NCI-H2107 treated with DMSO at 0.1 percent for 48 hours (cell line): Measurements from ENCODE around the gene MRPL46.

ENCODE experiments used
- DNase-seq: peaks from one replicate; lab custom pipeline; 2025; ENCODE audit not compliant: unreplicated experiment; lab: John Stamatoyannopoulos, UW

The MRPL46 gene

DNA sequence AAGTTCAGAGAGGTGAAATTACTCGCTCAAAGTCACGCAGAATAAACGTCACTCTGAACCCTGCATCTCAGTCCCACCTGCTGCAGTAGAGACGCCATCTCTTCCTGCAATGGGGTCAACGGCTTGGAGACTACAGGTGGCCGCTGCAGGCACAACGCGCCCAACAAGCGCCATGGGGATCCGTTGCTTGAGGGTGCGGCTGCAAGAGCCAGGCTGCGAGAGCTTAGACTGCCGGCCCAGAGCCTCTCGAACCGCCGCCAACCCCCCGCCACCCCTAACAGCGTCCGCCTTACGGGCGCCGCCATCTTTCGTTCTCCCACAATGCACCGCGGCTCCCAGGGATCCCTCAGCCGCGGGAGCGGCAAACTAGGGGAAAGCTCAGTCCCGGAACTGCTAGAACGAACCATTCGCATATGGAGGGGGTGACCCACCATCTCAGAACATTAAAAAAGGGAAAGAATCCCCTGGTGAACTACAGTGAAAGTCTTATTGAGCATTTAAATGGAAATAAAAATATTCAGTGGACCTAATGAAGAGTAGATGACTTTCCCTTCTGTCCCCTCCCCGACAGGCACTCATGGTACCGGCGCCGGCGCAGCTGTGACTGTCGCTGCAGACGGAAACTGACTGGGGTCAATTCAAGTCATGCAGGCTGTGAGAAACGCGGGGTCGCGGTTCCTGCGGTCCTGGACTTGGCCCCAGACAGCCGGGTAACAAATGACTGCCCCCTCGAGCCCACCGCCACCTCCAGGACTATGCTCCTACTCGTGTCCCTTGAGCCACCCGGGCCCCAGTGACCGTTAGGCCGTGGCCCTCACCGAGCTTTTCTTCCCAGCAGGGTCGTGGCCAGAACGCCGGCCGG, at the start of gene MRPL46, which contains the start of gene MRPS11:
MRPL46 (minus strand) TSS at position 316 of the 862 bp plus-strand sequence; CDS start at position 305, 11 bp downstream.
MRPS11 (plus strand) TSS at position 636 of the 862 bp plus-strand sequence; CDS start at position 646, 10 bp downstream.
- DNase-seq = peak; percentile 81

DNA sequence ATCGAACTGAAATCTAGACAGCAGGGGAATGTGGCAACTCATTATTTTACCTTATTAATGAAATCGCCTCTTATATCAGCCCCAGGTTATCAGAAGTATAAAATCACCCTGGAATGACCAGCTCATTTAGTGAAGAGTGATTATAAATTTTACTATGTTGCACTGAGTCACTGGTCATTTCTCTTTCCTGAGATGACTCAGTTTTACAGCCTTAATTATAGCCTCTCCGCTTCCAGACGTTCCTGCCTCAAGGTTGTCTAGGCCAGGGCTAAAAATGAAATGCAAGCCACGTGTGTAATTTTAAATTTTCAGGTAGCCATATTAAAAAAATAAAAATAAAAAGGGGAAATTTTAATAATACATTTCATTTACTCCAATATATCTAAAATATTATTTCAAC, 46.0 kb upstream of the MRPL46 start:
- DNase-seq = no peak

DNA sequence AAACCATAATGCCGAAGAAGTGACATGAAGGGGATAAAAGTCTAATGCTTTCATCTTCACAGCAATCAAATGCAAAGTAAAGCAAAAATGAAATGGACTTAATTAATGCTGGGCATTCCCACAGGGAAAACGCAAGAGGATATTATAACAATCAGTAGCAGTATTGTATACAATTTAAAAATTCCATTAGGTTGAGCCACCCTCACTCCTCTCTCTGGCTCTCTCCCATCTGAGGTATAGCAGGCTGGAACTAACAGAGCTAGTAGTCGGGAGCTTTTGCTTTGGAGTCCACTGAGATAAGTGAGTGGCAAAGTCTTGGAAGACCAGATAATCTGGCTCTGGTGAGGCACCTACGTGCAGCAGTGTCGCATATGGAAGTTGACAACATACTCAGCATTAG, 45.4 kb upstream of the MRPL46 start:
- DNase-seq = no peak

DNA sequence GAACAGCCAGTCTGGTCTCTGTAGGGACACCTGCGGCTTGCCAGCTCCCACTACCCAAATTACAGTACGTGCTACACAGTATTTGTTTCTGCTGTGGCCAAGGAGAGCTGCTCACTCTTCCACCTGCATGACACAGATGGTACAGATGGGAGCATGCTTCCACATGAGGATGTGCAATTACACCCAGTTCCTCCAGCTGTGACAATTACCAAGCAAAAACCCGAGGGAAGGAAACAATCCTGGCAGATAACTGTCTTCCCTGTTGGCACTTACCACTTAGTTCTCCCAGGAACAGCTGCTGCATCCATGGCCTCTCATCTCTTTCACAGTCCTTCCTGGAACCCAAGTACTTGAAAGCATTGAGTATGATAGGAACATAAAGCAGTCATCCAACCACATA, 44.9 kb upstream of the MRPL46 start:
- DNase-seq = no peak

DNA sequence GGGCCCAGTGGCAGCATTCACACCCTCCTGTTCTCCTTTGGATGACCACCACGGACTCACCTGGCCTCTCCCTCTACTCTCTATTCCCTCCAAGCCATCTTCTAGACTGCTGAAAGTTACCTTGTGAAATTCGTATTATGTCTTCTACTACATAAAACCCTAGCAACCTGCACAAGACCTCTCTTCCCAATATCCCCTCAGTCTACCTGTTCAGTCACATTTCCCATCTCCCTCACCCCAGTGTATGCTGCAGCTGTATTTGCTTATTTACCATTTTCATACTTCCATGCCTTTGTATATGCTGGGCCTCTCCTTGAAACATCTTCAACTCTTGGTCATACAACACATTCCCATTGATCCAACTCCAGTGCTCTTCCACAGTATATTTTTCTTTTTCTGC, 44.0 kb upstream of the MRPL46 start:
- DNase-seq = no peak

DNA sequence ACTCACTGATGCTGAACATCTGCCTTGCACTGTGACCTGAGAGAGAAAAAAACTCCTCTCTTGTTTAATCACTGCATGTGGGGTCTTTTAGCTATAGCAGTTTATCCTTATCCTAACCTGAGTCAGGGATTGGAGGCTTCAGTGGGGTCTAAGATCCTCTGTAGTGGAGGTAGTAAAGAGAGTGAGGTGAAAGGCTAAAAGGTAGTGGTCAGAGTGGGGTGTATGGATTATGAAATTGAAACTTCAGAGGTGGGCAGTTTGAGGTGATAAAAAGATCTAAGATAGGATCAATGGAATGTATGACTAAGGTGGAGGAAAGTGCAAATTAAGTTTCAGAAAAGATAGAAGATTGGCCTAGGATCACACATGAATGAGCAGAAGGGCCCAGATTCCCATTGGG, 42.8 kb upstream of the MRPL46 start:
- DNase-seq = no peak

DNA sequence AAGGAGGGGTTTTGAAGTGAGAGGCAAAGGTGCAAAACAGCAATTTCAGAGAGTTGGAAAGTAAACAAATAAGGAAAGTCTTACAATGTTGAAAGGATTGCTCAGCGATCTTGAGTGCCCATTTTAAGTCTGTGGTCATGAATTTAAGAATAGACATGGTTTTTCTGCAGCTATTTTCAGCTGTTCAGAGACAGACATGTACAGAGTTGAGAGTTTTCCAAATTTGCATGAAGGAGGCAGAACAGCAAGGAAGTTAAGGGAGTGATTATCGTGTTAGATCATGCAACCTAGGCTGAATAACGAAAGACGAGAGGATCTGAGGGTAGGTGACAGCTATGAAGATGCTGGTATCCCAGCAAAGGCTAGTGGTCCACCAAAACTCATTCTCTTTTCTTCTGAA, 42.1 kb upstream of the MRPL46 start:
- DNase-seq = no peak

DNA sequence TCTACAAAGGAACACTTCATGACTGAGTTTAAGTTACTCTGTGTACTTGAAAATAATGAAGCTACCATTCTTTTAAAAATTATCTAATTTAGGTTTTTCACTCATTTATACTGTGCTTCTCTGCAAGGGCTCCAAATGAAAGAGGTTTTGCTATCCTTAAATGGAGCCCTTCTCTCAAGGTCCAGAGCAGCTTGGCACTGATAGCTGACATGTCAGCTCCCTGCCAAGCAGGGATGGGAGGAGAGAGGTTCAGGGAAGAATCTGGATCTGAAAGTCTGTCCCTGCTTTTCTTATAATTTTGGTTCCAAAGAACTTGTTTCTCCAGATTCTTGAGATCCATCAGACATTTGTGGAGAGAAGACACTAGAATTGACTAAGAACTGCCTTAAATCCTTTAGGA, 39.4 kb upstream of the MRPL46 start:
- DNase-seq = no peak

DNA sequence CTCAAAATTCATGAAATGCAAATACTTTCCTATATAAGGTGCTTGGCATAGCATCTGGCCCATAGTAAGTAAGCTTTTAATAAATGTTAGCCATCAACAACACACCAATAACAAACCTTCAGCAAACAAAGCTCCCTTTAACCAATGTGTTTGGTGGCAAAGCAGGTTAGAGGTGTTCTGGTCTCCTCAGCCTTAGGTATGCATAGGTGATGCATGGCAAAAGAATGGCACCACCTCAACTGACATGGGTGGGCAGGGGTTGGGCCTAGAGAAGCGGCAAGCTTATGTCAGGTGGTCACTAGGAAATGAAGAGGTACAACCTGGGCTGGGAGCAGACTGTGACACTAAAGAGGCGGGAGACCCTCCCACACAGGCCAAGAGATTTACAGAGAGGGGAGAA, 38.5 kb upstream of the MRPL46 start:
- DNase-seq = no peak

DNA sequence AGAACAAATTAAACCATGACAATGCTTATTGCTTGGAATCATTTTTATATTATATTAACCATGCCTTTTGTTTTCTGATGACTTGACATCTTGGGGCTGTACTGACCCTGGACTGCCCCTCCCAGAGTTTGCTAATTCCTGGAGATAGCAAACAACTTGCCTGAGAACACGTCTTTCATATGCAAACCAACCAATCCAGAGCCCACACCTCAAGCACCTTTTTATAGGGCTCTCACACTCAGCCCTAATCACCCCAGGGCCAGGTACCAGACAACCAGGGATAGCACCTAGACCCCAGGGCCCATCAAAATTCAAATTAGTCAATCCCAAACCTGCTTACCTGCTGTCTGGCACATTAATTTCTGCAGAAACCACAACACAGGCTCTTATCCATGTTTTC, 37.3 kb upstream of the MRPL46 start:
- DNase-seq = no peak

DNA sequence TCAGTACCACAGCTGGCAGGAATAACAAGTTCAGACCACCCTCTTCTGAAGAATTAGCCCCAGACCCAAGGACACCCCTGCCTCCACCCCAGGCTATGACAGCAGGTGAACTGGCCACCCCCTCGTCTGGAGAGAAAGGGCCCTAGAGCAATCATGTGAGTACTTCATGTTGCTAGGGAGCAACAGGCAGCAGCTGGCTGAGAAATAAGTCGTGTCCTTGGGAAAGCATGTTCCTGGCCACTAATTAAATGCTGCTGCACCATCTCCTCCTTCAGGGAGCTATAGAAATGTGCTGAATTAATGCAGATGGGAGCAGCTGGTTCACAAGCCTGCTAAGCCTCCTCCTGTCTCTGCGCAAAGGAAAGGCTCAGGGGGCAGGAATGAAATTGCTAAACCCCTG, 31.8 kb upstream of the MRPL46 start:
- DNase-seq = no peak

DNA sequence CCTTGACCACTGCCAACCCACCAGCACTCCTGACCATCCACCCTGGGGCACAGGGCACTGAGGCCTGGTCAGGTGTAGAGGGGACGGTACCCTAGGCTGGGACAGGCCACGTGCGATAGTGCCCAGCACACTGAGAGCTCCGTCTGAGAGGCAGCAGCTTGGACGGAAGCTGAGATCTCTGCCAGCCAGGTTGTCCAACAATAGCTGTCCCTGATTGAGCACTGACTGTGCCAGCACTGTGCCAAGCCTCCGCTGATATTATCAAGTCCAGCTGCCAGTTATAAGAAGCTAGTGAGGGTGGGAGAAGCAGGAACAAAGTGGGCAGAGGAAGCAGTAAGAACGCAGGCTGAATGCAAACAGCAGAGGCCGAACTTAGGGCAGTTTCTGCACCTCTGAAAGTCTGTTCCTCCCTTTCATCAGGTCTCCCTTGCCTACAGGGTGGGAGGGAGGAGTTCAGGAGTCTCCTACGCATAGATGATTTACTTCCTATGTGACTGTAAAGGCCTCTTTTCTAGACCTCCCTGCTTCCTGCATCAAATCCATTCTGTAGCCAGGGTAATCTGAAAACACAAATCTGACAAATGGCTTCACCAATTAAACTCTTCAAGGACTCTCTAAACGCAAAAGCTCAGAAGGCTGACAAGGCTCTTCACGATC, 30.0 kb upstream of the MRPL46 start:
- no peak for DNase-seq

DNA sequence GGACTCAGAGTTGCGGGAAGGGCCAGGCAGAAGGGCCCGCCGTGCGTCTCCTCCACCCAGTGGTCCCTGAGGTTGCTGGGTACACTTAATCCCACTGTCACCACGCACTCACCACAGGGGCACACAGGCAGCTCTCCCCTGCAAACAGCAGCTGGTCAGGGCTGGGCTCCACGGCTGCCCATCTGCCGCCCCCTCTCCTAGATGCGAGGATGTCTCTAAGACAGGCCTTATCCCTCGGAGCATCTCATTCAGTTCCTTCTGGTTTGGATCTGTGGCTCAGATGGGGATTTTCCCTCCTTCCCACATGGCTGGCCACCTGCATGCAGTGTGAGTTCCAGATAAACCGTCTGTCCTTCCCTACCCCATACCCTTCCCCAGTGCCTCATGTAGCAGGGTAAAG, 26.7 kb upstream of the MRPL46 start:
- no peak for DNase-seq

DNA sequence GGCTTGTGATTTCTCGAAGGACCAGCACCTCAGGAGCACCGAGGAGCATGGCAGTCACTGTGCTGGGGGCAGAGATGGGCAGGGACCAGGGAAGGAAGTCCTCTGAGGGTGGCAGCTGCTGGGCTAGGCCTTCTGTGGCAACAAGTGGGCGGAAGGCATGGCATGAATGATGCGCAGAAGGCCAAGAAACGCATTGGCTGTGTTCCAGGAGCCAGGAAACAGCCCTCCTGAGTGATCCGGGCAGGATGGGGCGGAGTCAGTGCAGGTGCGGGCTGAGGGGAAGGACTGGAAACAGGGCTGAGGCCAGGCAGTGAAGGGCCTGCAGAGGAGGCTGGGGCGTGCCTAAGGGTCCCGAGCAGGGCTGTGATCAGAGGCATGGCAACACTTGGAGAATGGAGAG, 24.0 kb upstream of the MRPL46 start:
- no peak for DNase-seq

DNA sequence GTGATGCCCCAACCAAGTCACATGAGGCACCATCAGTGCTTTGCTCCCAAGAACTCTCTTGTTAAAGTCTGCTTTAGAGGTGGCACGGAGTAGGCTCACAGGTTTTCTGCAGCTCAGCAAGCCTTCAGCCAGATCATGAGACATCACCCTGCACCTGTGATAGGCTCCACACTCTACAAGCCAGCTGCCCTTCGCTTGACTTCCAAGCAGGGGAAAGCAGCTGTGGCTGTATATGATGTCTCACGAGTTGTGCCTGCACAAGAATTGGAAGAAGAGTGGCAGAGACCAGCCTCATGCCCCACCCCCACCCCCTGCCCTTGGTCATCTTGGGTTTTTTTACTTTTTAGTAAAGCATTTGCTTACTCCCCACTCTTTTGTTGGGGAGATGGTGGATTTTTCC, 22.8 kb upstream of the MRPL46 start:
- DNase-seq = no peak

DNA sequence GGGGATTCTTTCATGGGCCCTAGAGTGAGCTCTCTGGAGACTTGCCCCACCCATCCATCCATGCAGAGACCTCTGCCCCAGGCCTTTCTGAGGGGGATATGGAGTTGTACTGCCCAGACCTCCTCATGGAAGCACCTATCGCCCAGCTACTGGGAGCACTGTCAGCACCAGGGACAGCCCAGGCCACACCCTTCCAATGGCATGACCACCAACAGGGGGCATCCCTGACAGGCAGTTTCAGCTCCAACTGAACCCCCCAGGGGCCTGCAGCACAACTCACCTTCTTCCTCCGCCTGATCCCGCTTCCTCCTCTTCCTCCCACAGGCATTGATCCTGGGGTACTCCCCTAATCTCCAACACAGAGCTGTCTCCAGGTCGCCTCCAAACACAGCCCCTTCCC, 22.1 kb upstream of the MRPL46 start:
- DNase-seq = no peak

DNA sequence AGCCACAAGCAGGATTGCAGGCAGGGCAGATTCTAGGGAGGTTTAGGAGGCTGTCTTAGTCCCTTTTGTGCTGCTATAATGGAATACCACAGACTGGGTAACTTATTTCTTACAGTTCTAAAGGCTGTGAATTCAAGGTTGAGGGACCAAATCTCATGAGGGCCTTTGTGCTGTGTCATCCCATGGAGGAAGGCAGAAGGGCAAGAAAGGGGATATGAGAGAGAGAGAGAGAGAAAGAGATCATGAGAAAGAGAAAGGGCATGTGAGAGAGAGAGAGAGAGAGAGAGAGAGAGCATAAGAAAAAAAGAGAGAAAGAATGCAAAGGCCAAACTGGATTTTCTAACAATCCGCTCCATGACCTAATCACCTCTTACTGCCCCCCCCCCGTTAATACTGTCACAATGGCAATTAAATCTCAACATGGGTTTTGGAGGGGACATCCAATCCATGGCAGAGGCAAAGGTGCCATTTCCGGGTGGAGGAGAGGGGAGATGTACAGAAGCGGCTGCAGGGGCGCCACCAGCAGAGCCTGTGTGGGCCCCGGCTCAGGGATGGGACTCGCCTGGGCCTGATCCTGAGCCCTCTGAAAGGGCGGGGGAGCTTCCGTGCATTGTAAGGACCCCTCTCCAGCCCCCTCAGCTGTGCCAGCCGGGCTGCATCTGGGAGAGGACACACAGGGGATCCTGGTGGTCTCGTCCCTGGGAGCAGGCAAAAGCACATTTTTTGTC, 20.8 kb upstream of the MRPL46 start:
- no peak for DNase-seq

DNA sequence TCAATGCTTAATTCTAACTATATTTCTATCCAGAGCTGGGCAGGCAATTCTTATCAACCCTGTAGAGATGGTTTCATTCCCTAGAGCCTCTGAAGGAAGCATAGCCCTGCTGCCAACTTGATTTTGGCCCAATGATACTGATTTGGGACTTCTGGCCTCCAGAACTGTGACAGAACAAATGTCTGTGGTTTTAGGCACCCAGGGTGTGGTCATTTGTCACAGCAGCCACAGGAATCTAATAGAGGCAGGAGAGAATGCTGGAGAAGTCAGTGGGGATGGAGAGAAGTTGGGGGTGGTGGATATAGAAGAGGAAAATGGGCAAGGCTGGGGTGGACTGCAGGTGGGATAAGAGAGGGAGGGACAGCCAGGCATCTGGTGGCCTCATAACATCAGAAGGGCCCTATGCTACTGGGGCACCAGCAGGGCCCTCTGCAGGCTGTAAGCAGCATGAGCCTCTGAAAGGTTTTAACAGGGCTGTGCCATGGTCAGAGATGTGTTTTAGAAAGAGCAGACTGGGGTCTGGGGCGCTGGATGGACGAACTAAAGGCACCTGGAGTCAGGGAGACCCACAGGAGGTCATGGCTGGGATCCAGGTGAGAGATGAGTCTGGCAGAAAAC, 20.1 kb upstream of the MRPL46 start:
- DNase-seq = no peak

DNA sequence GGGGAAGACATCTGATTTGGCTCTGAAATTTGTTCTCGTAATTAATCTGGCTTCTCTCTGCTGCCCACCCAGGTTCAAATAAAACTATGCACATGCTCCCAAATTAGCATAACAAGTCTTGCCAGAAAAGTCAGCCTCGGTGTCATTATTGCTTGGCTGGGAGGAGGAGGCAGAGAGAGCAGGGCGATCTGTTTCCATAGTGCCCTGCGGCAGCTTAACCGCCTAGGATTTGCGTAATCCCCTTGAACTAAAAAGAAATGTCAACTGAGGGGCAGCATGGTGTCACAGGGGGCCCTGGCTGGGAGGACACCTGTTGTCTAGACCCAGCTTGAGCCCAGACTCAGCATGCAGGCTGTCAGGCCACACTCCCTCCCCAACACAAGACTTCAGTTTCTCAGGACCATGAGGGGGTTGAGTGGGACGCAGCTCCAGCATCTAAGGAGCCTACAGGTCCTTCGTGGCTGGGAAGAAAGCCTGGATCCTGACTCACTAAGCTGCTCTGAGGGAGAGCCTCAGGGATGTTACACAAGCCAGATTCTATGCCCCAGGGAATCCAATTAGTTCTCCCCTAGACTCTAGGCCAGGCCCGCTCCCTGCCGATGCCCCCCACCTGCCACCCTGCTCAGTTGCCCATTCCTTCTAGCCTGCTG, 17.6 kb upstream of the MRPL46 start:
- DNase-seq = no peak

DNA sequence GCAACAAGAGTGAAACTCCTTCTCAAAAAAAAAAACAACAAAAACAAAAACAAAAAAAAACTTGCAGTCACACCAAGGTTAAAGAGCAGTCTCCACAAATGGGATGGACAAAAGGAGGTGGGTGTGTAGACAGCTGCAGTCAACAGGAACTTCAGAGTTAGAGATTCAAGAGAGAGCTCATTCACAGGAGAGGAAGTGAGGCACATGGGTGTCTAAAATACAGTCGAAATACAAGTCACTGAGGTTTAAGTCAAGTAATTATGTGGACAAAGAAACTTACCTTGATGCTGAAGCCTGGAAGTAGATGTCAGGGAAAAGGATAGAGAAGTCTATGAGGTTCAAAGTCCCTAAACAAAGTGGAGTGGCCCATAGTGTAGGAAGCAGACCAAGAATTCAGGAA, 15.1 kb upstream of the MRPL46 start:
- DNase-seq = no peak

DNA sequence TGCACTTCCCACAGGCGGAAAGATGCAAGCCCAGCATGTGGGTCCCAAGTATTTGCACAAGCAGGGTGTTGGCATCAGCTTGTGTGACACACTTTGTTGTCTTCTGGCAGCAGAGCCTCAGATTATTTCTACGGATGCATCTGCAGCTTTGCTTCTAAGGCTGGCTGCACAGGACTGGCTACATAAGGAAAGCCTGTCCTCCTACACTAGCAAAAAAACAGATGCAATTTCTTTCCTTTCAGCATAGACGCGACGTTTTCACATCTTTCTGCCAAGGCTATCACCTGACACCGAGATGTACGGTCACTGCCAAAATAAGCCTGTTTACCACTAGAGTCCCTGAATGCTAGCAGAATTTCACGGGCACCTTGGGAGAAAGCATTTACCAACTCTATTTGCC, 13.8 kb upstream of the MRPL46 start:
- DNase-seq = no peak
